PC-9 (cell line): Measurements from ENCODE around the gene SMIM12. TPM values are rescaled to one million over a fixed set of nuclear protein-coding genes. Genes with fewer than 3 reads are reported as not detected.

ENCODE experiments used
- BruUV-seq: library from RNA; stranded (reverse); fragments of 400-500 nt; replicated peaks from 2 replicates; lab custom pipeline; 2021; lab: Mats Ljungman, UMichigan
- CTCF ChIA-PET: fragments of 300-600 bp; sonication (Branson Sonifier 250); formaldehyde crosslinking; loops from one replicate; lab custom pipeline; 2022; ENCODE audit warnings: antibody characterized with exemption; lab: Charles Lee
- POLR2A ChIA-PET: fragments of 300-600 bp; sonication (Branson Sonifier 250); formaldehyde crosslinking; loops from one replicate; lab custom pipeline; 2022; ENCODE audit warnings: antibody characterized with exemption; ENCODE audit not compliant: unreplicated experiment; lab: Charles Lee
- DNase-seq, 2 experiments: peaks; one replicate each; pipeline versions ENCODE4 v3.0.0 to v3.0.0-alpha.2; 2015 to 2022; ENCODE audit warnings: mixed read lengths in 1 of 2
- H2AFZ ChIP-seq: fragments of 200-600 bp; sonication (generic); 2 replicates; pipeline ENCODE4 v1.8.1; 2017; ENCODE audit warnings: antibody characterized with exemption
- H3F3A ChIP-seq: fragments of 200-600 bp; sonication (generic); 2 replicates; pipeline ENCODE4 v1.8.1; 2017; ENCODE audit warnings: antibody characterized with exemption, mild to moderate bottlenecking, low read depth; ENCODE audit not compliant: insufficient read depth
- H3K27ac ChIP-seq: fragments of 200-600 bp; sonication (generic); 2 replicates; pipeline ENCODE4 v1.6.1; 2016; ENCODE audit warnings: mixed run types
- H3K27me3 ChIP-seq: fragments of 200-600 bp; sonication (generic); 2 replicates; pipeline ENCODE4 v1.6.1; 2016; ENCODE audit warnings: low read depth, mixed run types; ENCODE audit not compliant: insufficient read depth
- H3K36me3 ChIP-seq: fragments of 200-600 bp; sonication (generic); 2 replicates; pipeline ENCODE4 v1.6.1; 2016; ENCODE audit warnings: low read depth, mixed run types
- H3K4me1 ChIP-seq: fragments of 200-600 bp; sonication (generic); replicated peaks from 2 replicates; pipeline ENCODE4 v1.6.1; 2016; ENCODE audit warnings: mixed run types; ENCODE audit not compliant: insufficient read depth
- H3K4me2 ChIP-seq: fragments of 200-600 bp; sonication (generic); 2 replicates; pipeline ENCODE4 v1.6.1; 2017; ENCODE audit warnings: mixed run types
- H3K4me3 ChIP-seq: fragments of 200-600 bp; sonication (generic); 2 replicates; pipeline ENCODE4 v1.6.1; 2016; ENCODE audit warnings: mixed run types
- H3K79me2 ChIP-seq: fragments of 200-600 bp; sonication (generic); 2 replicates; pipeline ENCODE4 v1.6.1; 2017; ENCODE audit warnings: low read depth, mixed run types
- H3K9me2 ChIP-seq: fragments of 200-600 bp; sonication (generic); 2 replicates; pipeline ENCODE4 v1.8.1; 2017; ENCODE audit warnings: mild to moderate bottlenecking; ENCODE audit not compliant: insufficient read depth
- H3K9me3 ChIP-seq: fragments of 200-600 bp; sonication (generic); 2 replicates; pipeline ENCODE4 v1.8.1; 2016; ENCODE audit warnings: low read depth; ENCODE audit not compliant: insufficient read depth
- H4K20me1 ChIP-seq: fragments of 200-600 bp; sonication (generic); 2 replicates; pipeline ENCODE4 v1.8.1; 2017; ENCODE audit not compliant: insufficient read depth
- CTCF ChIP-seq: fragments of 200-600 bp; sonication (generic); conservative IDR thresholded peaks from 2 replicates; pipeline ENCODE4 v1.6.1; 2017; ENCODE audit warnings: mixed run types, antibody characterized with exemption, mild to moderate bottlenecking, moderate library complexity
- EZH2 ChIP-seq: fragments of 200-600 bp; sonication (generic); IDR thresholded peaks from 2 replicates; pipeline ENCODE4 v1.8.0; 2017; ENCODE audit warnings: antibody characterized with exemption, low read depth
- intact Hi-C: fragments of 100-400 bp; cut with micrococcal nuclease; formaldehyde crosslinking; loops from one replicate; pipeline ENCODE4 v1.10.0; 2022; ENCODE audit not compliant: unreplicated experiment
- total RNA-seq: library from RNA; stranded (reverse); gene quantifications from 2 replicates; pipeline ENCODE4 v1.2.3, GENCODE V29; 2021

The SMIM12 gene
- total RNA-seq, 1 experiment from 2014 or later, result 17.4 TPM

- Histone ChIP-seq H2AFZ (no peak overlapping the region), H4K20me1 (no peaks in the 10 kb centered on the region), H3K4me3 (no peak overlapping the region), H3K4me2 (no peak overlapping the region), H3K79me2 (no peaks in the 10 kb centered on the region), H3K27ac (no peak overlapping the region), H3K9me2 (no peaks in the 10 kb centered on the region), H3K27me3 (peaks cover 56% of the 10 kb centered on the region), H3K9me3 (no peaks in the 10 kb centered on the region), H3F3A (no peaks in the 10 kb centered on the region), H3K4me1 (no peaks in the 10 kb centered on the region), H3K36me3 (no peaks in the 10 kb centered on the region)
- DNase-seq, result no peak
- ChIA-PET POLR2A (no interaction called here), CTCF (interaction anchor here (0.5 kb wide), 1 partner anchor 270 kb away, joined by 6 read pairs; no protein-coding TSS in a partner anchor)
- TF ChIP-seq CTCF, result no peak
- no peak for TF ChIP-seq EZH2
- BruUV-seq, result no TSS peak
- intact Hi-C loops, result no loop called here
Measured at GRCh38 chr1:34885405-34886247, 26.1 kb upstream of the SMIM12 start.

- Histone ChIP-seq H3K79me2 (no peaks in the 10 kb centered on the region), H2AFZ (no peak overlapping the region), H3K27me3 (peaks cover 56% of the 10 kb centered on the region), H3K27ac (no peak overlapping the region), H3K9me3 (no peaks in the 10 kb centered on the region), H3K4me1 (no peaks in the 10 kb centered on the region), H4K20me1 (no peaks in the 10 kb centered on the region), H3K4me3 (no peak overlapping the region), H3K9me2 (no peaks in the 10 kb centered on the region), H3K36me3 (no peaks in the 10 kb centered on the region), H3F3A (no peaks in the 10 kb centered on the region), H3K4me2 (no peak overlapping the region)
- no TSS peak for BruUV-seq
- intact Hi-C loops, result no loop called here
- TF ChIP-seq CTCF, result no peak
- TF ChIP-seq EZH2, result no peak
- no peak for DNase-seq
- CTCF ChIA-PET, result no interaction called here
- POLR2A ChIA-PET, result no interaction called here
Measured at GRCh38 chr1:34884961-34885360, 25.4 kb upstream of the SMIM12 start.

- no peak overlapping the region for H2AFZ ChIP-seq
- peaks cover 58% of the 10 kb centered on the region for H3K27me3 ChIP-seq
- H3K4me2 ChIP-seq, result no peak overlapping the region
- H3K9me3 ChIP-seq, result no peaks in the 10 kb centered on the region
- POLR2A ChIA-PET, result no interaction called here
- no peaks in the 10 kb centered on the region for H4K20me1 ChIP-seq
- BruUV-seq, result no TSS peak
- H3K4me3 ChIP-seq, result no peak overlapping the region
- no peaks in the 10 kb centered on the region for H3F3A ChIP-seq
- no peaks in the 10 kb centered on the region for H3K79me2 ChIP-seq
- no peak overlapping the region for H3K27ac ChIP-seq
- CTCF ChIA-PET, result no interaction called here
- intact Hi-C loops, result no loop called here
- DNase-seq, result no peak
- H3K9me2 ChIP-seq, result no peaks in the 10 kb centered on the region
- H3K4me1 ChIP-seq, result no peaks in the 10 kb centered on the region
- TF ChIP-seq CTCF, result no peak
- no peak for TF ChIP-seq EZH2
- H3K36me3 ChIP-seq, result no peaks in the 10 kb centered on the region
Measured at GRCh38 chr1:34884536-34884935, 25.0 kb upstream of the SMIM12 start.
